ENCODE measurements around the gene GPC1.

GRCh38 chr2:240501531-240501991 lies 66.1 kb downstream of the GPC1 start:
- TF ChIP-seq CTCF (IDR thresholded peaks at IDR 0.05; ENCODE audit: poor library complexity) (no peak), EZH2 (IDR thresholded peaks at IDR 0.05; ENCODE audit: borderline replicate concordance) (no peak)
